MM.1S (cell line): Measurements from ENCODE around the gene GLIPR1L1.

Experiments used
- CTCF ChIP-seq: fragments of 300-600 bp; sonication (generic); IDR thresholded peaks from 2 replicates; pipeline ENCODE4 v1.5.1; 2016; ENCODE audit warnings: antibody characterized with exemption, low read length, mixed read lengths
- EZH2 ChIP-seq: fragments of 300-600 bp; sonication (generic); optimal IDR thresholded peaks from 2 replicates; pipeline ENCODE3; 2017; ENCODE audit warnings: low read depth, mild to moderate bottlenecking, antibody characterized with exemption, low read length, mixed read lengths
- EZH2phosphoT487 ChIP-seq: fragments of 300-600 bp; sonication (generic); IDR thresholded peaks from 2 replicates; pipeline ENCODE4 v1.6.1; 2018; ENCODE audit warnings: antibody characterized with exemption, low read length

GRCh38 chr12:75361408-75361807 is 26.9 kb downstream of the GLIPR1L1 start:
- no peak for TF ChIP-seq CTCF
- no peak for TF ChIP-seq EZH2
- no peak for TF ChIP-seq EZH2phosphoT487
